ENCODE results near the gene EIF2D.
"Not testable (repeated sequence)": the region's sequence is repeated elsewhere in the genome, so short reads cannot be mapped to it uniquely, and the experiment has no call there.

- TF ChIP-seq POLR2A (IDR thresholded peaks at IDR 0.05; ENCODE audit: low read length); GATA1 (IDR thresholded peaks at IDR 0.05; ENCODE audit: low read depth, low read length): not testable (repeated sequence)
Measured at GRCh38 chr1:206642074-206642473, 29.8 kb upstream of the EIF2D start.

Data from erythroblast (primary cell).